DMS153 treated with DMSO at 0.1 percent for 48 hours (cell line): Measurements from ENCODE around the gene PSORS1C2.
A peak's percentile ranks its signal among the peaks of the same experiment; 100 is the strongest.
"Not testable (repeated sequence)": the region's sequence is repeated elsewhere in the genome, so short reads cannot be mapped to it uniquely, and the experiment has no call there.

Source experiments
- DNase-seq: peaks from one replicate; lab custom pipeline; 2025; ENCODE audit not compliant: unreplicated experiment; lab: John Stamatoyannopoulos, UW

PSORS1C2 gene

DNA sequence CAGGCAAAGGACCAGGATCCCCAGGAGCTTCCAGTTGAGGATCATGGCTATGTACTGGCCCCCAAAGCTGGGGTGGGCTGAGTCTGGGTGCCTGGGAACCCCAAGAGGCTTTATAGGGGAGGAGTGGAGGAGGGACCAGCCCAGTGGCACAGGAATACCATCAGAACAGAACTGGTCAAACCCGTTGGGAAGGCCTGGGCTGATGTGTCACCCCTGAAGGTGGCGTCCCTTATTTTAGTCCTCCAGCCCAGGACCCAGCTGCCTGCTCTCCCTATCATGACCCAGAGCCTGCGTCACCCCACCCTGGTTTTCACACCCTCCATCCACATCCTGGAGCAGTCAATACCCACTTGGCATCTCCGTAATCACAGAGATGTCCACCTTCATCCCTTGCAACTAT lies at the start of gene PSORS1C2:
Gene PSORS1C2 (minus strand): TSS at position 85 of the 400 bp plus-strand sequence. CDS start 40 bp downstream, at position 45.
- no peak for DNase-seq

DNA sequence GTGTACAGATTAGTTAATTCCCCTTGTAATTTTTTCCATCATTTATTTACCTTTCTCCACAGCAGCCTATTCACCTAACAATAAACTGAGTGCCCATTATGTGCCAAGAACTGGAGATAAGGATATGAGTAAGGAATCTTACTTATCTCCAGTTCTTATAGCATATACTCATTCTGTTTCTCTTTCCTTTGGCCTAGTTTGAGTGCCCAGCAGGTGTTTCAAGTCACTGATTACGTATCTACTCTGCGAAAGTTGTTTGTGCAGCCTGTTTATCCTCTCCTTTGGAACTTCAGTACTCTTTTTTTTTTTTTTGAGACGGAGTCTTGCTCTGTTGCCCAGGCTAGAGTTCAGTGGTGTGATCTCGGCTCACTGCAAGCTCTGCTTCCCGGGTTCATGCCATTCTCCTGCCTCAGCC lies 48.9 kb upstream of the PSORS1C2 start:
- DNase-seq: no peak

DNA sequence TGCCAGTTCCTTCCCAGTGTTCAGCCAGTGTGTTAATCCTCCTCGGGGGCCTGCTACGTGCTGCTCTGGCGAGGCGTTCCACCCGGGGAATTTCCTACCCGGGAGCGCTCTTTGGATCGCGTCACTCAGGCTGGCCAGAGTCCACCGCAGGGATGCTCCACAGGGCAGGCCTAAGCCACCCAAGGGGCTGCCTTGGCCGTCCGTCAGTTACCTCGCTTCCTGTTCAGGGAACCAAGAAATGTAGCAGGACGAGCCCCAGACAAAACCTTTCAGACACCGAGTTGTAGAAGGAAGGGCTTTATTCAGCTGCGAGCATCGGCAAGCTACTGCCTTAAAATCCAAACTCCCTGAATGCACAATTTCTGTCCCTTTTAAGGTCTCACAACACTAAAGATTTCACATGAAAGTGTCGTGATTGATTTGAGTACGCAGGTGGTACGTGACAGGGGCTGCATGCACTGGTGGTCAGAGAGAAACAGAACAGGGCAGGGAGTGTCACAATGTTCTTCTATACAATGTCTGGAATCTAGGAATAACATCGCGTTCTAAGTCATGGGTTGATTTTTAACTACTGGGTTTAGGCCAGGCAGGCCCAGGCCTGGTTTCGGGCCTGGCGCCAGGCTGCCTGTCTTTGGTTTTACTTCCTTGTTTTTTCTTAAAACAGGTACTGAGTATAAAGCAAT lies 47.3 kb upstream of the PSORS1C2 start:
- no peak for DNase-seq

DNA sequence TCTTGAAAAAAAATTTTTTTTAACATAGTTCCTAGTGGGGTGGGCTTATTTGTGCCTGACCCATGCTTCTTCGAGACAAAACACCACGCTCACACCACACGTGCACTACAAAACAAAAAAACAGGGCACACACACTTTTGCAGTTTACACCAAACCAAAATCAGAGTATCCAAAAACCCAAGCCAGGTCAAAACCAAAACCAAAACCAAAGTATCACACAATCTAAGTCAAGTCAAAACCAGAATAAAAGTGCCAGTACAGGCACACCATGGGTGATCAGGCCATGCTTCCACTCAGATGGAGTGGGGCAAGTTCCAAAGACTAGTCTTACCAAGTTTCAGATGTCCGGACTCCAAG lies 46.8 kb upstream of the PSORS1C2 start:
- DNase-seq: not testable (repeated sequence)

DNA sequence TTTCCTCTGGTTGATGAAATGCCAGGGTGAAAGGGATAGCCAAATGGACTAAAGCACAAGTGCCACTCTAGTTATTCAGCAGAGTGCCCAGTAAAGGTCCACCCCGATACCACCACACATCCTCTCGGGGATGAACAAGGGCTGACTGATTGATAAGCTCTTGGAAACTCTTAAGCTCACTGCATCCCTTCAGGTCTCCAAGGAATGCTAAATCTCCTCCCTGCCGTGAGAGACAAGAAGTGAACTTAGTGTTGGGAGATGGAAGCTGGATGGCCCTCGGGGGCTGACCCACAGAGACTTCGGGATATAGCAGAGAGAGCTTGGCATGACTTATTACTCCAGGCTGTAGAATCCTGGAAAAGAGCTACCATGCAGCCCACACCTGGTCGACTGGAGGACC lies 45.0 kb upstream of the PSORS1C2 start:
- DNase-seq: not testable (repeated sequence)

DNA sequence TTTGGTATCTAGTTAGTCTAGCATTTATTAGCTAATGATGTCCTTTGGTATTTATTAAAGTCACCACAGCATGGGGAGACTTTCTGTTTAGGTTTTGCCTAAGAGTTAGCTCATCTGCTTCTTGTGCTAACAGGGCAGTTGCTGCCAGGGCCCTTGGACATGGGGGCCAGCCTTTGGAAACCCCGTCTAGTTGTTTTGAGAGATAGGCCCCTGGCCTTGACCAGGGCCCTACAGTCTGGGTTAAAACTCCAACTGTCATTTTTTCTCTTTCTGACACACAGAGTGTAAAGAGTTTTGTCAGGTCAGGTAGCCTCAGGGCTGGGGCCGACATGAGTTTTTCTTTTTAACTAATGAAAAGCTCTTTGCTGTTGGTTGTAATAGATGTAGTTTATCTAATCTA lies 44.4 kb upstream of the PSORS1C2 start:
- not testable (repeated sequence) for DNase-seq

DNA sequence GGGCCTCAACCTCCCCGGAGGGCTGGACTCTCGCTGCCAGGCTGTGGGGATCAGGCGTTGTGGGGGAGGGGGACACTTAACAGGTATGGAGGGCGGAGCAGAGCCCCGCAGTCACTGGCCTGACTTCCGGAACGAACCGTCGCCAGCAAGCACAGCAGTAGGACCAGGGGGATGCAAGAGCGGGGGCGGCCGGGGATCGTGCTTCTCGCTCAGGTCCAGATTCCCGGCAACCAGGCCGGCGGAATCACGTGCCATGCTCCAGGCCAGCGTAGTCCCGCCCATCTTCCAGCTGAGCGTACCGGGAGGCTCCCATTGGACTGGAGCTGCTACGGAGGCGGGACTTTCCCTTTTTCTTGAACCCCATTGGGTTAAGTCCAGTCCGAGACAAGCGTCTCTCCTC lies 41.6 kb upstream of the PSORS1C2 start:
- DNase-seq: no peak

DNA sequence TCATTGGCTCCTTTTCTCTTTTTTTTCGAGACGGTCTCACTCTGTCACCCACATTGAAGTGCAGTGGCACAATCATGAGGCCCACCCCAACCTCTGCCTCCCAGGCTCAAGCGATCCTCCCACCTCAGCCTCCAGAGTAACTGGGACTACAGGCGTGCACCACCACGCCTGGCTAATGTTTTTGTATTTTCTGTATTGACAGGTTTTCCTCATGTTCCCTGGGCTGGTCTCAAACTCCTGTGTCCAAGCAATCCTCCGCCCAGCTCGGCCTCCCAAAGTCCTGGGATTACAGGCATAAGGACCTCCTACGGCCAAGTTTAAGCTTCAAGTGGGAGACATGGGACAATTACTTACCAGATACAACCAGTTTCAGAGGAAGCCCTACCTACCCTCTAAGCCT lies 41.0 kb upstream of the PSORS1C2 start:
- no peak for DNase-seq

DNA sequence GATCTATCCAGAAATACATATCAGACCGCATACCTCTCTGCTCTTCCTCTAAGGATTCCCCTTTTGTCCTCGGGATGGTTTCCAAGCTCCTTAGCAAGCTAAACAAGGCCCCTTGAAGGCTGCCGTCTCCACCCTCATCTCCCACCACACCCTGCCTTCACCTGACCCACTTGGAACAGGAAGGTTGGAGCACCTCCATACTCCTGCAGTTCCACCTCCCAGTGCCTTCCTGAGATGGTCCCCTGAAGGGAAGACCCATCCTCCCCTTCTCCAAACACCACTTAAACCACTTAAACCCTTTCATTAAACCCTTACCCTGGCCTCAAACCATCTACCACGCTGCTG lies 40.1 kb upstream of the PSORS1C2 start:
- no peak for DNase-seq

DNA sequence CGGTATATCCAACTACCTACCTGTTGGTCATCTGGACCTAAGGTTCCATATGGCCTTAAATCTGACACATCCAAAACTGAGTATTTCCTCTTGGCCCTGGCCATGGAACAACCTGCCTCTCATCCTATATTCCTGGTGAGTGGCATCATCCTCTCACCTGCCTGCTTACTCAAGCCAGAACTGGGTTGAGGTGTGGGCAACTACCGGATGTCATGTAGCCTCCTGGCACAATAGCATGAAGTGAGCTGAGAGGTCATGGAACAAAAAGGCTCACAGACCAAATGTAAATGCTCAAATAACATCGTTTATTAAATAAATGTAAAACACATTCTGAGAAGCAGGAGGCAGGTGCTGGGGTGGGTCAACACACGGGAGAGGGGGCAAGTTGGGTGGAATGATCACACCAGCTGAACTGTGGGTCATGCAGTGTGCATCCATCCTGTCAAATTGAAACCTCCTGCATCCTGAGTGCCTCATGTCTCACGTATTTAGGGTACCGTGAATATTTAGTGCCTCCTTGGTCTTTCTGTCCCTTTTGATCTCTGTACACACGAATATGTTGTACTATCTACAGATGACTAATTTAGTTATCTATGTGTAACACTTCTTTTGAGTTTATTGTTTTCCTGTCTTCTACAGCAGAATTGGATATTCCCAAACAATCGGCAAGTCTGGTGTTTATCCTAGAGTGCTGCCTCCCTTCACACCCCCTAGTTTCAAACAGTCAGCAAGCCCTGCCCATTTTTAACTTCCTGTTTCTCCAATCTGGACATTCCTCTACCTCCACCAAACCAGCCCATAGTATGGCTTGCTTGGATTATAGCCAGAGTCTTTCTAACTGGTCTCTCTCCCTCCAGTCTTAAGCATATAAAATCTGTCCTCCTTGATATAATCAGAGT lies 39.5 kb upstream of the PSORS1C2 start:
- peak; percentile 32 for DNase-seq

DNA sequence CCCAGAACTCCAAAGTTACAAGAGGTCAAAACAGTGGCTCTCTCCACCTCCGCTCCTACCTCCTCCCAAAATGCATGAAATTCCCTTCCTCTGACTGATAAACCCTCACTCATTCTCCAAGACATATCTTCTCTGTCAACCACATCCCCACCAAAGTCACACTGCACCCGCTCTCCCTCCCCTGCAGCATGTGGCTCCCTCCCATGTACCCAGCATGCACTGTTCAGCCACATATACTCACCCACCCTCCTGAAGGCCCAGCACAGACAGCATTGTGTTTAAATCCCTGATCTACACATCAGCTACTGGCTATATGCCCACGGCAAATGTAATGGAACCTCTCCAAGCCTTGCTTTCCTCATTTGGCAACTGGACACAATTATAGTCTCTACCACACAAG lies 37.1 kb upstream of the PSORS1C2 start:
- no peak for DNase-seq

DNA sequence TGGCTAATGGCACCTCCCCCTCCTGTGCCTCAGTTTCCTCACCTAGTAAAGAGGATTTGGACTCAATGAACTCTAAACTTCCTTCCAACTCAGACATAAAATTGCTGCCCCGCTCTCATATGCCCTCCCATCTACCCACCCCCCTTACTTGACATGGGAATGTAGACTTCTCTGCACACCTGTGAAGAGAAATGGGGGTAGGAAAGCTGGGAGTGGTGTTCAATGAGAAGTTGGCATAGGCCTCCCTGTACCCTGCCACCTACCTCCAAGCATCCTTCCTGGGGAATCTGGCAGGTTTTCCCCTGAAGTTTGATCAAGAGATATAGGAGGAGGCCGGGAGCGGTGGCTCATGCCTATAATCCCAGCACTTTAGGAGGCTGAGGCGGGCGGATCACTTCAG lies 35.5 kb upstream of the PSORS1C2 start:
- DNase-seq: no peak

DNA sequence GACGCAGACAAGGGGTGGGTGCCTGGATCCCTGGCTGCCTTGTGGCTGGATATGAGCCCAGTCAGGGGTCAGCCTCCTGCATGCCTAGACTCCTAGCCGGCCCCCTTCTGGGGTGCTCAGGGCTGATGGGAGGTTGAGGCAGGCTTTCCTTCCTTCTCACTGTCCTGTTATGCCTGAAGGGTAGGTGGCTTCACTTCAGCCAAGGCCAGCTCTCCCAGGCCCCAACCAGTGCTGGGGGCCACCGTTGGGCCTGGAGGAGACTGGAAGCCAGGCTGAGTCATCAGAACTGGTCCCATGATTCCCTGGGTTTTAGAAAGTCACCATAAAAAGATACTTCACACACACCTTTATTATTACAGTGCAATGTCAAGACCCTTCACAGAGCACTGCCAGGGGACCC lies 34.5 kb upstream of the PSORS1C2 start:
- no peak for DNase-seq

DNA sequence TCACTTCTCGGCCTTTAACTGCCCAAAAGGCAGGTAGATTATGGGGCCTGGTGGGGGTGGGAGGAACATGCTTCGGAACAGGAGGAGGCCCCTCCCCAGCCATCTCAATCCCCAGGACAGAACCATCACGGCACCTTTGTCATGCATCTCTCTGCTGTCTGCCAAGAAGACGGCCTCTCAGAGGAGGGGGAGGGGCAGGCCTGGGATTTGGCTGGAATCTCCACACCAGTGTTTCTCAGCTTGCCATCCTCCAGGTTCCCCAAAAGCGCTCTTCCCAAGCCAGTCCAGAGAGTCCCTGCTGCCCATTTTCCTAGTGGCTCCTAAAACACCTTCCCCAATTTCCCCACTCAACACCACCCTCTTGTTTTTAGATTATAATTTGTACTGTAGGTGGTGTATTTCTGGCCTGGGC lies 34.1 kb upstream of the PSORS1C2 start:
- no peak for DNase-seq

DNA sequence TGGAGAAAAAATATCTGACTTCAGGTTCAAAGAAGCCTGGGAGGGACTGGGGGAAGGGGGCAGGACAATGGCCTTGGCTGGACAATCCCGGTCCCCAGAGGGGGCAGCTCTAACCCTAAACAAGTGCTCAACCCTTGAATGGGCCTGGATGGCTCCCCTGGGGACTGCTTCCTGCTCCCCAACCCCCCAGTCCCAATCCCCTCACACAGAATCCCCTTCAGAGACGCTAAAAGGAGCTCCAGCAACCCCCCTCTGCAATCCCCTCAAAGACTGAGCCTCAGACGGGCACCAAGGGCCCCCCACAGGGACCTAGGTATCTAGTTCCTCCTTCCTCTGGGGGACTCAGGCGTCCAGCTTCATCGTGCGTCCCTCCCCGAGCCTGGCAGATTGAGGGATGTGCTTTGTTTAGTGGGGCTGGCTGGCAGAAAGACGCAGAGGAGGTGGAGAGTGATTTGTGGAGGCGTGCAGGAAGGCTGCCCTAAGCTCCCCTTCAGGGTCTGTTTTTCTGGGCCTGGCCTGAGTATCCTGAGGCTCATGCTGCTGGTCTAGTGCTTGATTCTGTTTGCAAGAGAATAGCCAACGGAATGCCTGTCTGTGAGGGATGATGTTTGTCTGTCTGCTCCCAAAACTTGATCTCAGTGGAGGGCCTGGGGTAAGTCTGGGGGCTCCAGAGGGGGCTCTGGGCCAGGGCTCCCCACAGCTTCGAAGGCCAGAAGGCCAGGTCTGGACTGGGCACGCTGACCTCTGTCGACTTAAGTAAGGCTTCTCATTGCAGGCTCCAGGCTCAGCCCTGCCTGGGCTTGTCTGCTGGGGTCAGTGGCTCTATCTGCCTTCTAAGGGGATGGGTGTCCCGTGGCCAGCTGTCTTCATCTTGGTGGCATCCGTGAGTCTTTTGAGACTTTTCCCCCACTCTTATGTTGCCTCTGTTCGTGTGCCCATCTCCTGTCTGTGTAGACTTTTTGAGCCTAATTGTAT lies 33.4 kb upstream of the PSORS1C2 start:
- no peak for DNase-seq

DNA sequence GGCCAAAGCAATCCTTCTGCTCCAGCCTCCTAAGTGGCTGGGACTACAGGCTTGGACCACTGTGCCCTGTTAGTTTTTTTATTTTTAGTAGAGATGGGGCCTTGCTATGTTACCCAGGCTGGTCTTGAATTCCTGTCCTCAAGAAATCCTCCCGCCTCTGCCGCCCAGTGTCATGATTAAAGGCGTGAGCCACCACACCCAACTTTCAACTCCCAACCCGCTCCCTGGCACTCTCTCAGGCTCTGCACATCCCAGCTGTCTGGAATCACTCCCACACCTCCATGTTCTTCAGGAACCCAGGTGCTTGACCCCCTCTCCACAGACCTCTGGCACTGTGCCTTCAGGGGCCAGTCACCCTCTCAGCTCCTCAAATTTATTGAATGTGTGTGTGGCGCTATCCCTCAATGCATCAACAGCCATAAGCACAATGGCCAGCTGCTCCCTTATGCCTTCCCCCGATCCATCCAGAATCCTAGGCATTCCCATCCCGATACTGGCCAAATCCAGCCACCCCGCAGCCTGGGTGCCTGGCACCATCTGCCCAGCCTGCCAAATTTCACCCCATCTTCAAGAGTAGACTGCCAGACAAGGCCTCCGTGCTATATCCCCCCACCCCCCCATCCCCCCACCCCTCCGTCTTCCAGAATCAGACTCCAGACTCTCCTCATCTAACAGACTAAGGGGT lies 32.3 kb upstream of the PSORS1C2 start:
- DNase-seq: no peak

DNA sequence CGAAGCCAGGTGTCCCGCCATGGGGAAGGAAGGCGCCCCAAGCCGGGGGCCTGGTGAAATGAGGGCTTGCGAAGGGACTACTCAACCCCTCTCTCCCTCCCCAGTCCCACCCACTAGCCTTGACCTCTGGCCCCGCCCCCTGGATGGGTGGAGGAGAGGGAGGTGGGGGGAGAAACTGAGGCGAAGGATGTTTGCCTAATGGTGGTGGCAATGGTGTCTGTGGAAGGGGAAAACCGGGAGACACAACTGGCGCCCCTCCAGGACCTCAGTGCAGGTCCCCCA lies 31.7 kb upstream of the PSORS1C2 start, which contains the start of gene POU5F1:
Gene POU5F1 (minus strand): TSS at position 83 of the 282 bp plus-strand sequence. CDS start 62 bp downstream, at position 21.
- no peak for DNase-seq

DNA sequence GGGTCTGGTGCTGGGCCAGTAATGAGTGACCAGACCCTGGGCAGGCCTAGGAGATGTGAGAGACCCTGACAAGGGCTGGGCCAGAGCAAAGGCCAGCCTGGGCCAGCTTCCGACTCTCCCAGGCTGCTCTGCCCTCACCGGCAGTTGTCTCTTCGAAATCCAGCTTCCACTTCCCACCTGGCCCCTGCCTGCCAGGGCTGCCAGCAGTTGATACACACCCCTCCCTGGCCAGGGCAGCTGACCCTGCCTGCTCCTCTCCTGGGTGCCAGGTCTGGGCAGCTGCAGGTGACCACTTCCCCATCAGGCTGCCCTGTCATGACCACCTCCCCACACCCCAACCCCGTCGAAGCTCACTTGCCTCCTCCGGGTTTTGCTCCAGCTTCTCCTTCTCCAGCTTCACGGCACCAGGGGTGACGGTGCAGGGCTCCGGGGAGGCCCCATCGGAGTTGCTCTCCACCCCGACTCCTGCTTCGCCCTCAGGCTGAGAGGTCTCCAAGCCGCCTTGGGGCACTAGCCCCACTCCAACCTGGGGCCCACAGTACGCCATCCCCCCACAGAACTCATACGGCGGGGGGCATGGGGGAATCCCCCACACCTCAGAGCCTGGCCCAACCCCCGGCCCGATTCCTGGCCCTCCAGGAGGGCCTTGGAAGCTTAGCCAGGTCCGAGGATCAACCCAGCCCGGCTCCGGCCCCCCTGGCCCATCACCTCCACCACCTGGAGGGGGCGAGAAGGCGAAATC lies 31.2 kb upstream of the PSORS1C2 start:
- not testable (repeated sequence) for DNase-seq

DNA sequence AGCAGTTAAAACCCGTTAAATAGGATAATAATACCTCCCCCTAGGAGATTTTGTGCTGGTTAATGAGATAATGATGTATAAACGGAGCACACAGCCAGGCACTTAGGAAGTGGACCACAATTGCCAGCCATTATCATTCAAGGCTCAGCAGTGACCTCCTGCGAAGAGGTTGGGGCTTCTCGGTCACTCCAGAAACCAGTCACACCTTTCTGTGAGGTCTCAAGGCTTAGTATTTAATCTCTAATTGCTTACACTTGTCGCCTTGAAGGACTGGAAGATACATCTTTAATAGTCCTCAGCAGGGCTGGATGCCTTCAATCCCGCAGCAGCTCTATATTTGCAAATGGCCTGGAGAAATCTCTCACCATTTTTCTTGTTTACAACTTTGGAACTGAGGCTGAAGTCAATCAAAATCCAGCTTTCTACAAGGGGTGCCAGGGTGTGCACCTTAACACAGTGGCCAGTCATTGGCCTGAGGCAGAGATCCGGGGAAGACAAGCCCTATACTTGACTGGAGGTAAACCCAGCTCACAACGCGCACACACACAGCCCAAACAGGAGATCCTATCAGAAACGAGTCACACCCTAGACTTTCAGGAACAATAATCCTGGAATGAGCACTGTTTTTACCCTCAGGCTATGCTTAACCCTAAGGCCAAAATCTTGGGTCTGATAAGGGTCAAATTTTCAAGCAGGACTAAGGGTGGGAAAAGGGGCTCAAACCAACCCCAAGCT lies 30.4 kb upstream of the PSORS1C2 start:
- DNase-seq: no peak
